Neural progenitor cell (in vitro differentiated cells): ENCODE results near the gene SNX32. TPM values are rescaled to one million over a fixed set of nuclear protein-coding genes. Genes with fewer than 3 reads are reported as not detected.
"Not testable (repeated sequence)": the region's sequence is repeated elsewhere in the genome, so short reads cannot be mapped to it uniquely, and the experiment has no call there.

Experiments
- DNase-seq: peaks from one replicate; pipeline ENCODE4 v3.0.0-alpha.2; 2016; ENCODE audit warnings: low spot score
- H2AFZ ChIP-seq: fragments of 200-600 bp; sonication (generic); replicated peaks from 2 replicates; pipeline ENCODE4 v1.6.1; 2016; ENCODE audit warnings: antibody characterized with exemption
- H3F3A ChIP-seq: fragments of 200-600 bp; sonication (generic); 2 replicates; pipeline ENCODE4 v1.6.1; 2016; ENCODE audit warnings: antibody characterized with exemption, low read depth
- H3K27ac ChIP-seq: fragments of 200-600 bp; sonication (generic); 2 replicates; pipeline ENCODE4 v1.5.1; 2016; ENCODE audit warnings: mild to moderate bottlenecking
- H3K27me3 ChIP-seq: fragments of 200-600 bp; sonication (generic); 2 replicates; pipeline ENCODE4 v1.6.1; 2016; ENCODE audit warnings: mild to moderate bottlenecking, moderate library complexity
- H3K36me3 ChIP-seq: fragments of 200-600 bp; sonication (generic); 2 replicates; pipeline ENCODE4 v1.5.1; 2016
- H3K4me1 ChIP-seq: fragments of 200-600 bp; sonication (generic); 2 replicates; pipeline ENCODE4 v1.6.1; 2016; ENCODE audit warnings: mixed run types
- H3K4me2 ChIP-seq: fragments of 200-600 bp; sonication (generic); 2 replicates; pipeline ENCODE4 v1.6.1; 2016
- H3K4me3 ChIP-seq: fragments of 200-600 bp; sonication (generic); 2 replicates; pipeline ENCODE4 v1.5.1; 2016
- H3K79me2 ChIP-seq: fragments of 200-600 bp; sonication (generic); 2 replicates; pipeline ENCODE4 v1.6.1; 2016; ENCODE audit warnings: low read depth
- H3K9ac ChIP-seq: fragments of 200-600 bp; sonication (generic); 2 replicates; pipeline ENCODE4 v1.6.1; 2016
- H3K9me3 ChIP-seq: fragments of 200-600 bp; sonication (generic); 2 replicates; pipeline ENCODE4 v1.5.1; 2016; ENCODE audit warnings: low read depth
- H4K20me1 ChIP-seq: fragments of 200-600 bp; sonication (generic); 2 replicates; pipeline ENCODE4 v1.6.1; 2016; ENCODE audit warnings: low read depth
- H3K27ac Mint-ChIP-seq: 3 replicates; pipeline ENCODE4 v1.8.0; 2021; ENCODE audit warnings: mixed read lengths
- H3K27me3 Mint-ChIP-seq: 2 replicates; pipeline ENCODE4 v1.8.0; 2022; ENCODE audit warnings: low read depth, mild to moderate bottlenecking, inconsistent platforms, moderate library complexity, mixed read lengths; ENCODE audit not compliant: insufficient read depth
- H3K36me3 Mint-ChIP-seq: 3 replicates; pipeline ENCODE4 v1.8.0; 2021; ENCODE audit warnings: mixed read lengths
- H3K4me1 Mint-ChIP-seq: 3 replicates; pipeline ENCODE4 v1.8.0; 2021; ENCODE audit warnings: mixed read lengths
- H3K4me3 Mint-ChIP-seq: 3 replicates; pipeline ENCODE4 v1.8.0; 2021; ENCODE audit warnings: mild to moderate bottlenecking, moderate library complexity, mixed read lengths
- H3K9me3 Mint-ChIP-seq: 3 replicates; pipeline ENCODE4 v1.8.0; 2020; ENCODE audit warnings: mixed read lengths
- CTCF ChIP-seq: fragments of 200-600 bp; sonication (generic); IDR thresholded peaks from 2 replicates; pipeline ENCODE4 v1.5.1; 2017; ENCODE audit warnings: antibody characterized with exemption, mild to moderate bottlenecking
- EZH2 ChIP-seq: fragments of 200-600 bp; sonication (generic); IDR thresholded peaks from 2 replicates; pipeline ENCODE4 v1.6.1; 2017; ENCODE audit warnings: antibody characterized with exemption, mild to moderate bottlenecking, moderate library complexity
- EZH2phosphoT487 ChIP-seq: fragments of 200-600 bp; sonication (generic); IDR thresholded peaks from 2 replicates; pipeline ENCODE4 v1.6.1; 2017; ENCODE audit warnings: antibody characterized with exemption
- total RNA-seq: library from RNA; depleted of rRNA; stranded (reverse); fragments of >200 nt; gene quantifications from 2 replicates; pipeline ENCODE4 v1.2.3, GENCODE V29; 2015; ENCODE audit warnings: low replicate concordance

The SNX32 gene
- total RNA-seq, 1 donor from 2014 or later: 1.4 TPM

- Histone ChIP-seq H3K27me3 (no peaks in the 10 kb centered on the region), H3K4me1 (no peaks in the 10 kb centered on the region), H3K9me3 (no peaks in the 10 kb centered on the region), H4K20me1 (no peaks in the 10 kb centered on the region), H3K36me3 (no peaks in the 10 kb centered on the region), H3K4me3 (no peak overlapping the region), H3K4me2 (no peak overlapping the region), H3K9ac (no peak overlapping the region), H3K27ac (no peak overlapping the region), H3F3A (no peaks in the 10 kb centered on the region), H2AFZ (no peak overlapping the region), H3K79me2 (no peaks in the 10 kb centered on the region)
- H3K36me3 Mint-ChIP-seq: no peaks in the 10 kb centered on the region
- H3K4me3 Mint-ChIP-seq: no peak overlapping the region
- H3K9me3 Mint-ChIP-seq: no peaks in the 10 kb centered on the region
- H3K27me3 Mint-ChIP-seq: peaks cover 3% of the 10 kb centered on the region
- H3K27ac Mint-ChIP-seq: no peak overlapping the region
- DNase-seq: no peak
- no peaks in the 10 kb centered on the region for H3K4me1 Mint-ChIP-seq
- TF ChIP-seq EZH2phosphoT487: no peak
- TF ChIP-seq EZH2: no peak
- TF ChIP-seq CTCF: no peak
These were observed 10.0 kb downstream of the SNX32 start for GRCh38 chr11:65843811-65844210.

- Mint-ChIP-seq H3K4me3 (no peak overlapping the region), H3K27me3 (peaks cover 4% of the 10 kb centered on the region)
- no peaks in the 10 kb centered on the region for H3K27me3 ChIP-seq
These were observed 10.6 kb downstream of the SNX32 start for GRCh38 chr11:65844231-65844872.

GRCh38 chr11:65847746-65848145 is 14.0 kb downstream of the SNX32 start:
- Mint-ChIP-seq H3K9me3 (peaks cover 4% of the 10 kb centered on the region), H3K27ac (no peak overlapping the region), H3K27me3 (peaks cover 6% of the 10 kb centered on the region), H3K4me3 (no peak overlapping the region), H3K36me3 (peaks cover 11% of the 10 kb centered on the region), H3K4me1 (no peaks in the 10 kb centered on the region)
- no peak for TF ChIP-seq EZH2phosphoT487
- no peak for TF ChIP-seq EZH2
- TF ChIP-seq CTCF: no peak
- Histone ChIP-seq H3K27me3 (no peaks in the 10 kb centered on the region), H2AFZ (no peak overlapping the region), H3K36me3 (no peaks in the 10 kb centered on the region), H3K9ac (no peak overlapping the region), H3K9me3 (no peaks in the 10 kb centered on the region), H3K4me3 (no peak overlapping the region), H3K27ac (no peak overlapping the region), H3F3A (peaks cover 16% of the 10 kb centered on the region), H4K20me1 (no peaks in the 10 kb centered on the region), H3K79me2 (no peaks in the 10 kb centered on the region), H3K4me1 (no peaks in the 10 kb centered on the region), H3K4me2 (no peak overlapping the region)
- no peak for DNase-seq

More at GRCh38 chr11:65844231-65844872, 10.6 kb downstream of the SNX32 start:
- TF ChIP-seq EZH2phosphoT487 (no peak), CTCF (no peak), EZH2 (no peak)
- Mint-ChIP-seq H3K36me3 (no peaks in the 10 kb centered on the region), H3K27ac (no peak overlapping the region), H3K9me3 (no peaks in the 10 kb centered on the region), H3K4me1 (no peaks in the 10 kb centered on the region)
- DNase-seq: no peak
- H3K9me3 ChIP-seq: no peaks in the 10 kb centered on the region
- no peaks in the 10 kb centered on the region for H3F3A ChIP-seq
- H4K20me1 ChIP-seq: no peaks in the 10 kb centered on the region
- no peaks in the 10 kb centered on the region for H3K4me1 ChIP-seq
- no peaks in the 10 kb centered on the region for H3K36me3 ChIP-seq
- H3K4me2 ChIP-seq: no peak overlapping the region
- H3K4me3 ChIP-seq: no peak overlapping the region
- no peak overlapping the region for H3K9ac ChIP-seq
- H2AFZ ChIP-seq: no peak overlapping the region
- no peak overlapping the region for H3K27ac ChIP-seq
- no peaks in the 10 kb centered on the region for H3K79me2 ChIP-seq

DNA sequence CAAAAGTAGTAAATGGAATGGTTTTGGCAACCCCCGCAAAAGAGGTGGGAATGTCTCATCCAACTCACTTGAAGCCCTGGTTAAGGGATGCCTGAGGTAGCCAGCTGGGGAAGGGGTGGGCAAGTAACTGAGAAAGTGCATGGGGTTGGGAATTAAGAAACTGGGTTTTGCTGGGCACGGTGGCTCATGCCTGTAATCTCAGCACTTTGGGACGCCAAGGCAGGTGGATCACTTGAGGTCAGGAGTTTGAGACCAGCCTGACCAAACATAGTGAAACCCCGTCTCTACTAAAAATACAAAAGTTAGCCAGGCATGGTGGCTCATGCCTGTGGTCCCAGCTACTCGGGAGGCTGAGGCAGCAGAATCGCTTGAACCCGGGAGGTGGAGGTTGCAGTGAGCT is 14.9 kb downstream of the SNX32 start:
- H2AFZ ChIP-seq, H3K9ac ChIP-seq, H3K27ac Mint-ChIP-seq, H3K4me1 Mint-ChIP-seq, H3K4me3 Mint-ChIP-seq, H3K4me3 ChIP-seq, H3K4me2 ChIP-seq, DNase-seq, H4K20me1 ChIP-seq, H3K79me2 ChIP-seq, H3K9me3 ChIP-seq, H3K27me3 Mint-ChIP-seq, H3K27me3 ChIP-seq, H3K36me3 ChIP-seq, H3K27ac ChIP-seq, H3K4me1 ChIP-seq, H3K9me3 Mint-ChIP-seq: not testable (repeated sequence)
- peaks cover 22% of the 10 kb centered on the region for H3F3A ChIP-seq
- H3K36me3 Mint-ChIP-seq: peaks cover 16% of the 10 kb centered on the region
